ENCODE measurements around the gene SOCS3.

Gene SOCS3

GRCh38 chr17:78390241-78391050 lies 30.6 kb upstream of the SOCS3 start:
- DNase-seq: no peak

GRCh38 chr17:78387977-78388941 lies 28.4 kb upstream of the SOCS3 start:
- DNase-seq: no peak

- DNase-seq: no peak
Observed at GRCh38 chr17:78384479-78385175, 24.8 kb upstream of the SOCS3 start.

GRCh38 chr17:78383725-78384471 lies 24.0 kb upstream of the SOCS3 start:
- DNase-seq: no peak

- no peak for DNase-seq
Observed at GRCh38 chr17:78381601-78382232, 21.8 kb upstream of the SOCS3 start.

GRCh38 chr17:78380370-78380769 lies 20.5 kb upstream of the SOCS3 start:
- DNase-seq: no peak

GRCh38 chr17:78379131-78379491 lies 19.2 kb upstream of the SOCS3 start:
- DNase-seq: no peak

GRCh38 chr17:78378225-78379130 lies 18.6 kb upstream of the SOCS3 start, which contains the start of gene PGS1:
TSS of gene PGS1 (plus strand) at chr17:78378649. CDS start at chr17:78378666, 17 bp downstream.
- peak; percentile 75 to 87 for DNase-seq

GRCh38 chr17:78377858-78378224 lies 18.0 kb upstream of the SOCS3 start:
- DNase-seq: no peak

- no peak for DNase-seq
Observed at GRCh38 chr17:78376161-78376560, 16.3 kb upstream of the SOCS3 start.

- DNase-seq: no peak
Observed at GRCh38 chr17:78375401-78376151, 15.7 kb upstream of the SOCS3 start.

- no peak for DNase-seq
Observed at GRCh38 chr17:78374631-78375274, 14.9 kb upstream of the SOCS3 start.

GRCh38 chr17:78374189-78374588 lies 14.3 kb upstream of the SOCS3 start:
- DNase-seq: no peak

- no peak for DNase-seq
Observed at GRCh38 chr17:78372841-78373240, 13.0 kb upstream of the SOCS3 start.

GRCh38 chr17:78371056-78371455 lies 11.2 kb upstream of the SOCS3 start:
- no peak for DNase-seq

GRCh38 chr17:78369791-78370381 lies 10.0 kb upstream of the SOCS3 start:
- DNase-seq: no peak

GRCh38 chr17:78368854-78369495 lies 9.1 kb upstream of the SOCS3 start:
- no peak for DNase-seq

- DNase-seq: no peak
Observed at GRCh38 chr17:78368348-78368747, 8.5 kb upstream of the SOCS3 start.

GRCh38 chr17:78367193-78367592 lies 7.3 kb upstream of the SOCS3 start:
- DNase-seq: no peak

Data from NCI-H2081 (cell line).